ENCODE measurements around the gene PCDHGA1. TPM values are rescaled to one million over a fixed set of nuclear protein-coding genes. Genes with fewer than 3 reads are reported as not detected.

The PCDHGA1 gene
- total RNA-seq, 4 donors from 2014 or later: 0.90 to 2.5 (median 1.8) TPM

DNA sequence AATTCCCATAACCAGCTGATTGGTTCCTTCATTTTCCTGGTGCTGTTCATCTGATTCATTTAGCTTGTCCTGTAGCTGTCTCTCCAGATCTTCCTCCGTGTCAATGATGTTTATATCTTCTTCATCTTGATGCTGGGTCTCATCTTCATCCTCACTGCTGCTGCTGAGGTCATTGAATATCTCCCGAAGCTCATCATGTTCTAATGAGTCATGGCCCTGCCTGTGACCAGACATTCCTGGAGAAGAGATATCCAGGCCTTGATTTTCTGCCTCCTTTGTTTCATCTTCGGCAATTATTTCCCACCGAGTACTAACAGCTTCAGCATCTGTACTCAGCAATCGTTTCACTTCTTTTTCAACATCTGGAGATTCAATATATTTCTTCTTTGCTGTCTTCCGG, 11.1 kb upstream of the PCDHGA1 start:
- Histone ChIP-seq H3K36me3 (peaks cover 0 to 58% (median 19%) of the 10 kb centered on the region in 3 donors), H3K27me3 (no peaks in the 10 kb centered on the region), H3K27ac (no peak overlapping the region), H3K9me3 (peaks cover 8 to 90% (median 46%) of the 10 kb centered on the region in 4 donors), H3K4me1 (peaks cover 0 to 11% (median 7%) of the 10 kb centered on the region in 4 donors), H3K4me3 (peak overlapping the region in 1 of 4 donors; percentile 67)
- DNase-seq (ENCODE audit: low spot score in 2 of 2): no peak
- TF ChIP-seq EP300 (IDR thresholded peaks at IDR 0.05): no peak
- TF ChIP-seq, protein P1, sequence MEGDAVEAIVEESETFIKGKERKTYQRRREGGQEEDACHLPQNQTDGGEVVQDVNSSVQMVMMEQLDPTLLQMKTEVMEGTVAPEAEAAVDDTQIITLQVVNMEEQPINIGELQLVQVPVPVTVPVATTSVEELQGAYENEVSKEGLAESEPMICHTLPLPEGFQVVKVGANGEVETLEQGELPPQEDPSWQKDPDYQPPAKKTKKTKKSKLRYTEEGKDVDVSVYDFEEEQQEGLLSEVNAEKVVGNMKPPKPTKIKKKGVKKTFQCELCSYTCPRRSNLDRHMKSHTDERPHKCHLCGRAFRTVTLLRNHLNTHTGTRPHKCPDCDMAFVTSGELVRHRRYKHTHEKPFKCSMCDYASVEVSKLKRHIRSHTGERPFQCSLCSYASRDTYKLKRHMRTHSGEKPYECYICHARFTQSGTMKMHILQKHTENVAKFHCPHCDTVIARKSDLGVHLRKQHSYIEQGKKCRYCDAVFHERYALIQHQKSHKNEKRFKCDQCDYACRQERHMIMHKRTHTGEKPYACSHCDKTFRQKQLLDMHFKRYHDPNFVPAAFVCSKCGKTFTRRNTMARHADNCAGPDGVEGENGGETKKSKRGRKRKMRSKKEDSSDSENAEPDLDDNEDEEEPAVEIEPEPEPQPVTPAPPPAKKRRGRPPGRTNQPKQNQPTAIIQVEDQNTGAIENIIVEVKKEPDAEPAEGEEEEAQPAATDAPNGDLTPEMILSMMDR (IDR thresholded peaks at IDR 0.05): no peak
- no peak for TF ChIP-seq POLR2A (IDR thresholded peaks at IDR 0.05)
- 94 to 96% methylated on average over 6 of the region's 6 CpGs for WGBS, 2 donors

DNA sequence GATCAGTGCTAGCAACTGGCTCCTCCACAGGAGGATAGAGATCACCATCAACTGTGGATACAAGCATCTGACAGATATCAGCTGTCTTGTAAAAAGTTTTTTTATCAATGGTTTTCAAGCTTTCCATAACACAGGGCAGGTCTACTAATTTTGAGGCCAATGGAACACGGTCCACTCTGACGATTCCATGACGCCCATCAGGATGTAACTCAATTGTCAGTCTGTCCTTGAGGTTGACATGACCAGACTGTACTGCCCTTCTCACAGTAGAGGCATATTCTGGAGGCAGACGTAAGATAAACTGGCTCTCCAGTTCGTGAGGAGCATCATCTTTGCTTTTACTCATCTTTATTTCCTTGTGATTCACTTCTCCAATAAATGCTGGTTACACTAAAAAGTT, 10.6 kb upstream of the PCDHGA1 start:
- DNase-seq (ENCODE audit: low spot score in 2 of 2): no peak
- H3K4me3 ChIP-seq: peak overlapping the region; percentile 41 to 84 (median 66)
- H3K27ac ChIP-seq: peak overlapping the region in 3 of 4 donors; percentile 91 to 97 (median 95)
- no peaks in the 10 kb centered on the region for H3K27me3 ChIP-seq
- TF ChIP-seq POLR2A (IDR thresholded peaks at IDR 0.05) (no peak), EP300 (IDR thresholded peaks at IDR 0.05) (no peak)
- TF ChIP-seq, protein P1 (IDR thresholded peaks at IDR 0.05): no peak
- 69 to 71% methylated on average over 5 of the region's 5 CpGs for WGBS, 2 donors
- peaks cover 8 to 89% (median 46%) of the 10 kb centered on the region in 4 donors for H3K9me3 ChIP-seq
- H3K36me3 ChIP-seq: peaks cover 0 to 54% (median 19%) of the 10 kb centered on the region in 3 donors
- H3K4me1 ChIP-seq: peaks cover 0 to 11% (median 7%) of the 10 kb centered on the region in 4 donors

DNA sequence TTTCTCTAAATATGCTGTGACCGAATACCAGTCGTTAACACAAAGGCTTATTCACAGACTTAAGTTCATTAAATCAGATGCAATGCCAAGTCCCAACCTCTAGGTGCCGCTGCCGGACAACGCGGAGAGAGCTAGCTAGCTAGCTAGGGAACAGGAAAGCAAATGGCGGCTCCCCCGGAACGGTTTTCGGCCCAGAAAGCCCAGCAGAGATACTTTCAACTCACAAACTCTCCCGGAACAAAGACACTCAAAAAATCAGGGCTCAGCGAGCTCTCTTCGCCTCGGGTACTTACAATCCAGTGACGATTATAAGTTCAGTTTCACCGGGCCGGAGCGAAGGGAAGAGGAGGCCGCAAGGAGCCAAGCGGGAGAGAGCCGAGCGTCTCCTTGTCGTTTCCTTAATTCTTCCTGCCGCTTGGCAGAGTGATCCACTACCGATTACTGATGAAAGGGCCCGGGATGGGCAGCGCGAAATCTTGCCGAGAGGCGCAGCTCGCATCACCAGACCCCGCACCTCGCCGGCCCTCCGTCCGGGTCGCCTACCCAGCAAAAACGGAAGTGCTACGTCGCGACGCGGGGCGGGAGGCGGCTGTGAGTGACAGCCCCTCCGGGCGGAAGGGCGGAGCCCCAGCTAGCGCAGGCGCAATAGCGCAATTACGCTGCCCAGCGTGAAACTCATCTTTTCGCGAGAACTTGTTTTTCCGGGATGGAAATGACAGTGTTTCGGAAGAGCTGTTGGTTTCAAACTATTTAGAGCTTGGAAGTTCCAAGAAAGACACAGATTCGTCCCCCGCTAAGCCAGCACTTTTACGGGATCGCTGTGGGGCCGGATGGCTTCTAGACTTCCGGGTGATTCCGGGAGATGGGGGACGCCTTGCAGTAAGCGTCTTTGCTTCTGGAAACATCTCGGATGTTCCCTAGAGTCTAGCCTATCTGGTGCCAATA, 9.8 kb upstream of the PCDHGA1 start, which contains the start of gene TAF7:
Gene TAF7, minus strand, starts transcription at position 560 of the 945 bp plus-strand sequence. CDS start 740 bp downstream, outside the sequence.
- H3K9me3 ChIP-seq: peaks cover 8 to 87% (median 42%) of the 10 kb centered on the region in 4 donors
- 1 to 2% methylated on average over 51 to 67 of the region's 67 CpGs for WGBS, 2 donors

DNA sequence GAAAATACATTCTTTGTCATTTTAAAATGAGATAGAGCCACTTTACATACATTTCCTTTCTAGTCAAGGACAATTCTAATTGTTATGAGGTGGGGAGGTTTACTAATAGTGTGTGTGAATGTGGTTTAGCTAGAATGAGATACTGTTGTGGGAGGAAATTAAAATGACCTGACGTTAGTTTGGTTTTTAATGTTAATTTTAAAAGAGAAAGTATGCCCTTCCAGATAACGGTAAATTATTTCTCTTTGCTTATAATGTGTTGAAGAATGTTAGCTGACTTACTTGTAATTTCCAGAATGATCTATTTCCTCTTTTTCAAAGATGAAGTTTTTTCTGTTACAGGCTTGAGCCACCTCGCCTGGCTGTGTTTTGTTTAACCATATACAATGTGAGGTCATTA, 8.1 kb upstream of the PCDHGA1 start:
- 87 to 93% methylated on average over 3 of the region's 3 CpGs for WGBS, 2 donors
- peaks cover 0 to 42% (median 13%) of the 10 kb centered on the region in 3 donors for H3K36me3 ChIP-seq
- peaks cover 0 to 11% (median 7%) of the 10 kb centered on the region in 4 donors for H3K4me1 ChIP-seq
- TF ChIP-seq POLR2A (IDR thresholded peaks at IDR 0.05): no peak
- TF ChIP-seq, protein P1 (IDR thresholded peaks at IDR 0.05): no peak
- no peak for TF ChIP-seq EP300 (IDR thresholded peaks at IDR 0.05)
- no peak for DNase-seq (ENCODE audit: low spot score in 2 of 2)
- no peak overlapping the region for H3K27ac ChIP-seq
- H3K27me3 ChIP-seq: no peaks in the 10 kb centered on the region
- no peak overlapping the region for H3K4me3 ChIP-seq
- H3K9me3 ChIP-seq: peaks cover 8 to 85% (median 34%) of the 10 kb centered on the region in 4 donors

More for the DNA sequence above, 9.8 kb upstream of the PCDHGA1 start, which contains the start of gene TAF7:
- H3K36me3 ChIP-seq: peaks cover 0 to 53% (median 19%) of the 10 kb centered on the region in 3 donors
- TF ChIP-seq, protein P1 (IDR thresholded peaks at IDR 0.05): peak; percentile 64 to 90 (median 83)
- peak; percentile 70 to 99 for TF ChIP-seq EP300 (IDR thresholded peaks at IDR 0.05)
- peak; percentile 96 to 99 for TF ChIP-seq POLR2A (IDR thresholded peaks at IDR 0.05)
- peak; percentile 69 to 77 for DNase-seq (ENCODE audit: low spot score in 2 of 2)
- H3K27ac ChIP-seq: peak within 1 kb of the TSS; percentile 91 to 97 (median 94)
- no peaks in the 10 kb centered on the region for H3K27me3 ChIP-seq
- peaks cover 0 to 11% (median 7%) of the 10 kb centered on the region in 4 donors for H3K4me1 ChIP-seq
- peak within 1 kb of the TSS; percentile 41 to 84 (median 66) for H3K4me3 ChIP-seq

Data from tibial nerve (tissue), 4 donors.